HG03060 (cell line): ENCODE results near the gene KLF2.
"Not testable (repeated sequence)": the region's sequence is repeated elsewhere in the genome, so short reads cannot be mapped to it uniquely, and the experiment has no call there.

Experiments used
- ATAC-seq: cut with Tn5 transposase; IDR thresholded peaks from one replicate; pipeline ENCODE4 v1.9.1; 2021; ENCODE audit warnings: low read depth, moderate number of reproducible peaks; ENCODE audit not compliant: unreplicated experiment

KLF2 gene

DNA sequence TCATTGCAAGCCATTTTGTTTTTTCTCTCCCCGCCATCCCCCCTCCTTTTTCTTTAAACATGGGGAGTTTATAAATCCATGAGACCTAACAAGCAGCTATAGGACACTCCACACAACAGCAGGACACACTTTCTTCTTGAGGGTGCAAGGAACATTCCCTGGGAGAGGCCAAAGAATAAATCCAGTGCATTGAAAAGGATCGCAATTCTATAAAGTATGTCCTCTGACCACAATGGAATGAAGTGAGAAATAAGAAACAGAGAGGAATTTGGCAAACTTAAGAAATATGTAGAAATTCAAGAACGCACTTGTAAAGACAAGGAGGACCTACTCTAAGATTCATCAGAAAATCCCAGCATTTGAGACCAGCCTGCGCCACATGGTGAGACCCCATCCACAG lies 11.9 kb downstream of the KLF2 start:
- no peak for ATAC-seq

DNA sequence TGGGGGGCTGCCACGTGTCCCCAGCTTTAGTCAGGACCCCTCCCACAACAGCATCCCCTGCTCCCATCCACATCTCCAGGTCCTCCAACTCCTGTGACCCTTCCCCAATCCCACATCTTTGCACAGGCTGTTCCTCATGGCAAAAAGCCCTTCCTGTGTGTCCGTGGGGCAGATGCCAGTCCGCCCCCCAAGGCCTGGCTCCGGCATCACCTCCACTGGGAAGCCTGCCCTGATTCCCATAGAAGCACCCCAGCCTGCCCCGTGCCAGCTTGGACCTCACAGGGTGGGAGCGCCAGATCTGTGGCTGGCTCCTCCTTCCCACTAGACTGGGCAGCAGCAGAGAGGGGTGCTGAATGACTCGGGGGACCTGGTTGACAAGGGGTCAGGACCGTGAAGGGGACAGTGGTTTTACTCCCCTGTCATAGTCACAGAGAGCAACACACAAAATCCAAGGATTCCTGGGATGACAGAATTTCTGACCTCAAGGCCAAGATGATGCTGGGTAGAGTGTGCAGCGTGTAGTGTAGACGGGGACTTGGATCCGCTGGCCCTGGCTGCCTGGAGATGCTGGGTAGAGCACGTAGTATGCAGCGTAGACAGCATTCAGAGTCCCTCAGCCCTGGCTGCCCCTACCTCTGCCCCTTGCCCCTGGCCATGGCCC lies 13.3 kb downstream of the KLF2 start:
- no peak for ATAC-seq

DNA sequence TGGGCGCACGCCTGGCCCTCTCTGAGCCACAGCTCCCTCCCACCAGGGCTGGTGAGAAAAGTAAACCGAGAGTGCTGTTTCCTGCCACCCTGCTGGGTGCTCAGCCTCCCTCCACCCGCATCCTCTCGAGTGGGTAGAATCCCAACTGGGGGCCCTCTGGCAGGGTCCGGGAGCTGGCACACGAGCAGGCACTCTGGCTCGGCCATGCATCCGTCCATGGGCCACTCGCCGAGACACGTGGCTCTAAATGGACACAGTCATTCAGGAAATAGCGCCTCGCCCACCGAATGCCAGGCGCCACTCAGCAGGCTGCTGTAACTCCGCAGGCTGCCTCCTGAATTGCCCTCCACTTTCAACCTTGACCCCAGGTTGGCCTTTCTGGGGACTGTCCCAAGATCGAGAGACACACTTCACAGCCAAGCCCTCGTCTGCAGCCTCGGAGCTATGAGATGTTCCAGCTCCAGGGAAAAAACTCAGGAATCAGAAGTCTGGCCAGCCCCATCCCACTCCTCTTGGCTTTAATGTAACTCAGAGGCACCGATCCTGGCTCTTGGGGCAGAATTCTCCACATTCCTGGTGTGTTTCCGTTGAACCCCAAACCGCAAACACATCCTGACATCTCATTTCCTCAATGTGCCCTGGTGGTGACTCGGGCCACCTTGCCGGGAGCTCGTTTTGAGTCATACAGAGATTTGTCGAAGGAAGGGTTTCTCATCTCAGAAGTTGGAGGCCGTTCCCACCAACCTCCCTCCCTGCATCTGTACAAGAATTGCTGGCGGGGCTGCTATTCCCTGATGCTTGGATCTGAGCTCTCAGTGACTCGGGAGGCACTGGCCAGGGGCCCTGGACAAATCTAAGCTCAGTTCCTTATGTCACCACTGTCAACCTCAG lies 14.1 kb downstream of the KLF2 start:
- no peak for ATAC-seq

DNA sequence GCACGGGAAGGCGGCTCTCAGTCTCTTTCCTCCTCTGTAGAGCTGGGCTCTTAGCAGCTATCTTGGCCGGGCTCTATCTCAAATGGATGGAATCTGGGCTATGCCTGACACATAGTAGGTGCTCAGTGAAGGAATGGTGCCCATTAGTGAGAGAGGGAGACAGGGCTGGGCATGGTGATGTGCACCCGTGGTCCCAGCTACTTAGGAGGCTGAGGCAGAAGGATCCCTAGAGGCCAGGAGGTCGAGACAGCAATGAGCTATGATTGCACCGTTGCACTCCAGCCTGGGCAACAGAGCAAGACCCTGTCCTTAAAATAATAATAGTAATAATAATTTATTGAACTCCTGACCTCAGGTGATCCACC lies 14.7 kb downstream of the KLF2 start:
- no peak for ATAC-seq

DNA sequence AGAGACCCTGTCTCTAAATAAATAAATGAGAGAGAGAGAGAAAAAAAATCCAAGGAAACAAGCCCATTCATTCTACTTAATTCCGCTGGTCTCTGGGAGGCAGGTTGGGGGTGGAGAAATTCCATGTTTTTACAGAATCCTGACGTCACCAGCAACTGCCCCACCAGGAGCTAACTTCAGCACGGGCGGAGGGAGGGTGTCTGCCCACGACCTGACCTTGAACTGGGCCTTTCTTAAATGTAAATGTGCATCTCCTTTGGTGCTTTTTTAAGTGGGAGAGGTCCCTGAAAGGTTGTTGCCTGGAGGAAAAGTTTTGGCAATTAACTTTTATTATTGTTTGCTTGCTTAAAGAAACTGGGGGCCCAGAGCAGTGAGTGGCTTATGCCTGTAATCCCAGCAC lies 15.5 kb downstream of the KLF2 start:
- ATAC-seq = no peak

DNA sequence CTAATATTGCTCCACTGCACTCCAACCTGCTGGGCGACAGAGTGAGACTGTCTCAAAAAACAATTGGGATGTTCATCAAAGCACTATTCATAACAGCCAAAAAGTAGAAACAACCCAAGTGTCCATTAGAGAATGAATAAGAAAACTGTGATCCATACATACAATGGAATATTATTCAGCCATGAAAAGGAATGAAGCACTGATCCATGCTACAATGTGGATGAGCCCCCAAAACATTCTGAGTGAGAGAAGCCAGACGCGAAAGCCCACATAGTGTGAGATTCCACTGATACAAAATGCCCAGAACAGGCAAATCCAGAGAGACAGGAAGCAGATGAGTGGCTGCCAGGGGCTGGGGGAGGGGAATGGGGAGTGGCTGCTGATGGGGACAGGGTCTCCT lies 16.0 kb downstream of the KLF2 start:
- ATAC-seq = no peak

DNA sequence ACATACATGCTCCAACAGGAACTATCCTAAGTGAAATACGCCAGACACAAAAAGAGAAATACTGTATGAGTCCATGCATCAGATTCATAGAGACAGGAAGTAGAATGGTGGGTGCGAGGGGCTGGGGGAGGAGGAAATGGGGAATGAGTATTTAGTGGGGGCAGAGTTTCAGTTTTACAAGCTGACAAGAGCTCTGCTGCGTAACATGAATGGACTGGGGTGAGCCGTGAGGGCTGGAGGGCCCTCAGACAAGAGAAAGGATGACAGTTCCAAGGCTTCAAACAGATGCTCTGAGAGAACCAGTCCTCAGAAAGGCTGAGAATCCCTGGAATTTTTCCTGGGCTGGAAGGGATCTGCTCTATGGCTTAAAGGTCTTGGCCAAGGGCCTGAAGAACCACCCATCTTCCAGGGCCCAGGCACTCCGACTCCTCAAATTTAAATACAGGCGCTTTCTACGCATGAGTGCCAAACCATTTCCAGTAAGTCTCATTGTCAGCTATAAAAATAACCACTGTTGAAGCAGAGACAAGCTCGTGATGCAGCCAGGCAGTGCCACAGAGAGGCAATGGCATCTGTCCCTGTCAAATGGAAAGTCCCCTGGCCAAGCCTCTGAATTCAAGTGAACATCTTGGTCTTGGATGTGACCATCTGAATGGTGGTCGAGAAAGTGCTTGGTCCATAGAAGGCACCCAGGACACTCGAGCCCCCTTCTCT lies 17.5 kb downstream of the KLF2 start:
- peak; percentile 41 for ATAC-seq

DNA sequence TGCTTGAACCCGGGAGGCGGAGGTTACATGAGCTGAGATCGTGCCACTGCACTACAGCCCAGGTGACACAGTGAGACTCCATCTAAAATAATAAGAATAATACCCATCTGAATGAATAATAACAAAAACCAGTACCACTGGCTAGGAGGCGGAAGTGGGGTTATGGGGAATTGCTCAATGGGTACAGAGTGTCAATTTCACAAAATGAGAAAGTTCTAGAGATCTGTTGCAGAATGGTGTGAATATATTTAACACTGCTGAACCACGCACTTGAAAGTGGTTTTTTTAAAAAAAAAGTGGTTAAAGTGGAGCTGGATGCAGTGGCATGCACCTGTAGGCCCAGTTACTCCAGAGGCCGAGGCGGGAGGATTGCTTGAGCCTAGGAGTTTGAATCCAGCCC lies 18.5 kb downstream of the KLF2 start:
- no peak for ATAC-seq

DNA sequence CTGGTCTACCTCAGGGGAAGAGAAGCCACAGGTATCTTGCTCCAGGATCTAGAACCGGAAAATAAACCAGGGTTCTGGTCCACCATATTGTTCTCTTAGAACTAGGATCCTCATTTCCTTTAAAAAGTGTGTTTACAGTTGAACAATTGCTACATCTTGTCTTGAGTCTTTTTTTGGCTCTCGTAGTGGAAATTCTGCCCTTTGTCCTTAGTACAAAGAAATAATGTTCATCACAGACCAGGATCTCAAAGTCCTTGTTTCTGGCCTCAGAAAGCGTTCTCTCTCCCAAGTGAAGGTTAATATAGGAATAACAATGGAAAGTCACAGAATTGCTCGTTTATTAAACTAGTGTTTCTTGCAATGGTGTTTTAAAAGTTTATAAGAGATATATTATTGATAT lies 20.8 kb downstream of the KLF2 start:
- no peak for ATAC-seq

DNA sequence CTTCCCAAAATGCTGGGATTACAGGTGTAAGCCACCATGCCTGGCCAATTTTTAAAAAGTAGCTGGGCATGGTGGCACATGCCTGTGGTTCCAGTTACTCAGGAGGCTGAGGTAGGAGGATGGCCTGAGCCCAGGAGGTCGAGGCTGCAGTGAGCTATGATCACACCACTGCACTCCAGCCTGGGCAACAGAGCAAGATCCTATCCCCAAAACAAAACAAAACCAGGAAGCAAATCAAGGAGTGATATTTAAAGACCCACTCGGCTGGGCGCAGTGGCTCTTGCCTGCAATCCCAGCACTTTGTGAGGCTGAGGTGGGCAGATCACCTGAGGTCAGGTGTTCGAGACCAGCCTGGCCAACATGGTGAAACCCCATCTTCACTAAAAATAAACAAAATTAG lies 22.5 kb downstream of the KLF2 start:
- not testable (repeated sequence) for ATAC-seq

DNA sequence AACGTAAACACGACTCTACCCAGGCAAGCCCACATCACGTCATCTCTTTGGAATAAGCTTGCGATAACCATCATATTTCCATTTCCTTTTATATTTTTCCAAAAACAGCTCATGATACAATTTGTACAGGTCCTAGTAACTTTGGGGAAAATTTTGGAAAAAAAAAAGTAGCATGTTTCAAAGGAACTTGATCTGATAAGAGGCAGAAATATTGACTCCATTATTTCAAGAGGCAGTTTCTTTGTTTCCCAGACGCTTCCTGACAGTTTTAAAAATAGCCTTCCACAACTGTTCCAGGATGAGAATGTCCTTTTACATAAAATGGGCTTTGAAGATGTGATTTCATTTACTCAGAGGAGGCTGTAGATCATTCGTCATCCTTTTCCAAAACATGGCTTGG lies 23.1 kb downstream of the KLF2 start:
- ATAC-seq = no peak

DNA sequence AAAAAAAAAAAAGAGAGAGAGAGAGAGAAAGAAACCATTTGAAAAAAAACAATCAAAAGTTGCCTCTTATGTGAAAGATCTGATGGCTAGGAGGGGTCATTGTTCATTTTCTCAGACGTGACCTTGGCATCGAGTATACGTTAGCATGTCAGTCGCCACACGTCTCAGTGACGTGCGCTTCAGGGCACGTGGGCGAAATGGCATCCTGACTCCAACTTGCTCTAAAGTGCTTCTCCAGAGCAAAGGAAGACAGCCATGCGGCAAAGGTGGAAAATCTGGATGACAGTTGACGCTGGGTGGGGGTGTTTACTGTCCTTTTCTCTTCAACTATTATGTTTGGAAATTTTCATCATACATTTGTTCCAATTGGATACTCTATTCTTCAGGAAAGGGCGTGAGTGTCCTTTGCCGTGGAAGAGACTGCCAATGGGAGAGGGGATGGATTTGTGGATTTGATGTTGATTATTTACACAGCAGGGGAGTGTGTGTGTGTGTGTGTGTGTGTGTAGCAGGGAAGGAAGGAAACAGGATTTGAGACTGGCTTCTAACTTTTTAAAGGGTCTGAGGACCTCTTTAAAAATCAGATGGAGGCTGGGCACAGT lies 25.0 kb downstream of the KLF2 start:
- no peak for ATAC-seq

DNA sequence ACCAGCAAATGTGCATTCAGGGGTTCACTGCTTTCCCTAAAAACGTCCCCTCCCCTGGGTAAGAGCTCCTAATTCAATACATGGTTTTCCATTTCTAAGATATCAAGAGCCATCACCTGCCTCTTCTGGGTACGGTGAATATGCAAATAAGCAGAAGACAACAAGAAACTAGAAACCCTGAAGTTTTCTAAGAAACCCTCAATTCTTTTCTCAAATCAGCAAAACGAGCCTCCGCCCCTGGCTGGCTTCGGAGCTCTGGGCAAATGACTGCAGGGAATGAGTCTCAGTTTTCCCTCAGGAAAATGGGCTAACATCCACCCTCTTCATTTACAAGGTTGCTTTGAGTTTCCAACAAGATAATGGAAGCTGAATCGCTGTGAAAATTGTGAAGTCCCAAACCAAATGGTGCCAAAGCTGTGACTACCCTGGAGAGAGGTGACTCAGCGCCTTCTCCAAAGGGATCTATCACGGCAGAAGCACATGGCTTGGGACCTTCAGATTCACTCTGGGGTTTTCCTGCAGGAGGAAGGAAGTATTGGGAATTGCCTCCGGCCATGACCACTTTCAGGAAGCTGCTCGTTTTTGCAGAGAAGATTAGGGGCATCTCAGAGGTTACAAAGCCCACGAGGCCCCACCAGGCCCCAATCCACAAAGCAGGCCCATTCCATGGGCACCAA lies 26.6 kb downstream of the KLF2 start:
- no peak for ATAC-seq

DNA sequence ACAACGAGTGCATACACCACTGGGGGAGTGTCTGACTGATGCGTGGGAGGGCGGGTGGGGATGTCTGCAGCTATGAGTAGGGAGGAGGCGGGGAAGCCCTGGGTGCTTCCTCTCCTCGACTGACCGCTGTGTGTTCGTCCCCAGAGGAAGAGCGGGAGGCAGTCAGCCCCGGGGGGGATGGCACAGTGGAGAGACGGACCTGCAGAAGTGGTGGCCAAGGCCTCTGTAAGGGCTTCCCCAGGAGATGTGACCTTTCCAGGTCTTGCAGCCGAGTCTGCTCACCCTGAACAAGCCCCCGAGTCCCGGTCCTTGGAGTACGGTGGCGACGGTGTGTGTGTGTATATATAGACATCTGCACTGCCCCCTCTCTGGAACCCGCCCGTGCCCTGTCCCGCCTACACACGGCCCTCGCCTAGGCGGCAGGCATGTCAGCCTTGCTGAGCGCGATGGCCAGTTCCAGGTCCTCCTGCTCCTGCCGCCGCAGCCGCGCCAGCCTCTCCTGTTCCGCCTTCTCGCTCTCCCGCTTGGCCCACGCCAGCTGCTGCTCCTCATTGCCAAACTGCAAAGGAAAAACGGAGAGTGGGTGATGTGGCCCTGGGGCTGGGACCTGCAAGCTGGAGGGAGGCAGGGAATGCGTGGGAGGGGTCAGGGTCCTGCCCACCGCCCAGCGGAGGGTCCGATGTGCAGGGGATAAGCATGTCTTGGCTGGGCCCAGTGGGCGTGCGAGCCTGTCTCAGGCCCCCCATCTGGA lies 30.8 kb downstream of the KLF2 start:
- no peak for ATAC-seq

DNA sequence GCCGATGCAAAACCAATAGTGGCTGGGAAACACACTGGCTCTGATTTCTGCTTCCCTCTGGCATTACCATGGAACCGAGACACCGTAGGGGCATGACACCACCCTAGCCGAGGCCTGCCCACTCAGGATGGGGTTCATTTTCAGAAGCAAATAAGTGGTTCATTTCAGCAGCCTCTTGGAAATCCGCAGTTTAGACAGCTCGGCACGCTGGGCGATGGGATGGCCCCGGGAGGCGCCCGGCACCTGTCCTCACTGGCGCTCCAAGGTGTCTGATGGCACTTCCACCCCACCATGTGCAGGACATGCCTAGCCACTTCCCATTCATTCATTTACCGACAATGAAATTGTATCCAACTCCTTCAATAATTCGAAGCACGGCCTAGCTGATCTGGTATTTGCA lies 33.8 kb downstream of the KLF2 start:
- no peak for ATAC-seq

DNA sequence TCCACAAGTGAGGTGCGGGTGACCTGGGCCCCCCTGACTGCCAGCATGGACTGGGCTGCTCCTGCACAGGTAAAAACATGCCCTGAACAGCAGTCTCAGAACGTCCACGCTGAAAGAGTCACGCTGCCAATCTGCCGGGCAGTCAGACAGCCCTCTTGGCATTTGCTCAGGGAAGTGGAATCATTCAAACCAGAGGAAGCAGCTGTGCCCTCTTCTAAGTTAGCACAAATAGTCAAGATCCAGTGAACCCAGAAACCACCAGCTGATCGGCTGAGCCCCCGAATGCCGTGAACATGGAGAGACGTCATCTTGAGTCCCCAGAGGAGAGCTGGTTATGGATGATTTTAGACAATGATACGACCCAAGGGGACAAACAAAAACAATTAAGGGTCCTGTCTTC lies 34.4 kb downstream of the KLF2 start:
- ATAC-seq = no peak

DNA sequence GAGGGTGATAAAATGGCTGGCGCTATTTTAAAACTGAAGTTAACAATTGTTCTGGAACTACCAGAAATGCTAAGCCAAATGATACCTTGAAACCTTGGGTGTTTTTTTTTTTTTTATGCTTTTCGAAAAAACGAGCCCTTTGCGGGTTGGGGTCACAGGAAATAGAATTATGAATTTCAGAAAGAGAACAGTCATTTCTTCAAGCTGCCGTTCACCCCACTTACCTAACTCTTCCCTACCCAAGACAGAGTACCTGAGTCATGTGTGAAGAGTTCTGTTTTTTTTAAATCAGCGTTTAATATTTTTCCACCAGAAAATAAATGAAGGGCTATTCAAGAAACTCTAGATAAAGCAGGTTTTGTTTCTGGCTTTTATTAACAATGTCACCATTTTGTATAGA lies 35.3 kb downstream of the KLF2 start:
- ATAC-seq = no peak

DNA sequence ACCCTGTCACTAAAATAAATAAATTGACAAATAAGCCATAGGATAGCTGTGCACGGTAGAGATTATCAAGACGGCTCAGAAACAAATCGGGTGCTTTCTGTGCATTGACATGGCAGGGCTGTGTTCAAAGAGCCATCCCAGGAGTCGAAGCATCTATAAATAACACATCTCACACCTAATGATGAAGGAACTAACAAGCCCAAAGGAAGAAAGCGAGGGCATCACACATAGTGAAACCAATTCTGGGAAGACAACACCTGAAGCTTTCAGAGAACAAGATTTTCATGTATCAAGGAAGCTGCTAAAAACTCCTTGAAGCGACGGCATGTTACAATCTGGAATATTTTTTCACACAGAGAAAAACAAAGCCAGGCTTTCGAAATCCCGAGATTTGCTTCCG lies 36.1 kb downstream of the KLF2 start:
- ATAC-seq = no peak

DNA sequence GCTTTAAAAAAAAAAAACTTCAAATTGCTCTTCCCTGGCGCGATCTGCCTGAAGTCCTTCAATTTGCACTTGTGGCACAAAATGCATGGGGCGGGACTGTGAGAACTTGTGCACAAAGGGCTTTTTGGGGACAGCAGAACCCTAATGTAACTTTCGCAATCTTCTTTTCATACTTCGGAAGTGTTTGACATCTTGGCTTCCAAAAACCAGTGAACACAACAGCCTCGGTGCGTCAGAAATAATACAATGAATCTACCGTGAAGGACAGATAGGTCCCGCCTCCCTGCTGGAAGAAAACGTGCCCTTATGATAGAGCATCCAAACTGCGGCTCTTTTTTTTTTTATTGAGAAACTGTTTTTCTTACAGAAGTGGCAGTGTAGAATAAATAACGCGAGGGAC lies 36.6 kb downstream of the KLF2 start:
- no peak for ATAC-seq

DNA sequence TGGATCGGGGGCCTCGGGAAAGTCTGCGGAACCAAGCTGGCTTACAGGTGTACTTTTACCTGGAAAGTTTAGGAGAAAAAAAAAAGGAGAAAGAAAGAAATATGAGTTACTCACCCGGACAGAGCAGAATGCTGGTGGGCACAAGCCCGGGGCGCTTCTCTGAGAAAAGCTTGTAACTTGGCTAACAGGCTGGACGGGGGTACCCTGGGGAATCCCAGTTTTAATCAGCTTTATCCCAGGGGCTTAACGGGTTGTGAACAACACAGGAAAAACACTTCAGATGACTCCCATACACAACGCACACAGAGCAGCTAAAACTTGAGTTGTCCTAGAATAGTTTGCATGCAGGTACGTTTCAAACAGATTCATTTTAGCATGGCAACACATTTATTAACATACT lies 37.3 kb downstream of the KLF2 start:
- ATAC-seq = no peak
